22Rv1 (cell line): Measurements from ENCODE around the gene SSU72.

ENCODE experiments used
- H3K27ac ChIP-seq: fragments of 450-650 bp; 2 replicates; pipeline ENCODE4 v1.5.1; 2017
- ZFX ChIP-seq: fragments of 450-650 bp; IDR thresholded peaks from 2 replicates; pipeline ENCODE4 v1.6.1; 2017; ENCODE audit warnings: antibody characterized with exemption, borderline replicate concordance
- TF ChIP-seq, protein P1 (sequence below): fragments of 450-650 bp; IDR thresholded peaks from 2 replicates; pipeline ENCODE4 v1.5.1; 2017; ENCODE audit warnings: mild to moderate bottlenecking

SSU72 gene

DNA sequence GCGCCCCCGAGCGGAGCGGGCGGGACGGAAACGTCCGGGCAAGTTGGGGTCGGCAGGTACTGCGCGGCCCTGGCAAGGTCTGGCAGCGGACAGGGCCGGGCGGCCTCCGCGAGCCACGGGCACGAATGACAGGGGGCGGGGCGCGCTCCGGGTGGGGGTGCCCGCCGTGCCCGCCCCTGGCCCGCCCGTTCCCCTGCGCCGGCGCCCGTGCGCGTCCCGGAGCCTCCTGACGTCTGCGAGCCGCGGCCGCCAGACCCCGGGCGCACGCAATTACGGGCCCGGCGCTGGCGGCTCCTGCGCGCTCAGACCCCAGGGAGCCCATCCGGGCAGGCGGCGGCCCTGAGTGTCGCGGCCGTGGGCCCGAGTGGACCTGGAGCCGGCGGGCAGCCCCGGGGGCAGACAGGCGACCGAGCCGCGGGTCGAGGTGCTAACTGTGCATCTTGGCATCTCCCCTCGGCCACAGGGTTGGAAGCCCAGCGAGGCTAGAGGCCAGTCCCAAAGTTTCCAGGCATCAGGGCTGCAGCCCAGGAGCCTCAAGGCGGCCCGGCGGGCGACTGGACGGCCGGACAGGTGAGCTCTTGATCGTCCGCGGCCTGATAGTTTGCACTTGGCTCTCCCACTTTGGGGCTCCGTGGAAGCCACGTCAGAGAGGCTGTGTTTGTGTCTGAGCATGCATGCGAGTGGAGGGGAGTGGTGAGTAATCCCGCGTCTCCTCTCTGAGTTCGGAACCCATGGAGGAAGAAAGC lies 41.6 kb upstream of the SSU72 start:
- TF ChIP-seq, protein P1, sequence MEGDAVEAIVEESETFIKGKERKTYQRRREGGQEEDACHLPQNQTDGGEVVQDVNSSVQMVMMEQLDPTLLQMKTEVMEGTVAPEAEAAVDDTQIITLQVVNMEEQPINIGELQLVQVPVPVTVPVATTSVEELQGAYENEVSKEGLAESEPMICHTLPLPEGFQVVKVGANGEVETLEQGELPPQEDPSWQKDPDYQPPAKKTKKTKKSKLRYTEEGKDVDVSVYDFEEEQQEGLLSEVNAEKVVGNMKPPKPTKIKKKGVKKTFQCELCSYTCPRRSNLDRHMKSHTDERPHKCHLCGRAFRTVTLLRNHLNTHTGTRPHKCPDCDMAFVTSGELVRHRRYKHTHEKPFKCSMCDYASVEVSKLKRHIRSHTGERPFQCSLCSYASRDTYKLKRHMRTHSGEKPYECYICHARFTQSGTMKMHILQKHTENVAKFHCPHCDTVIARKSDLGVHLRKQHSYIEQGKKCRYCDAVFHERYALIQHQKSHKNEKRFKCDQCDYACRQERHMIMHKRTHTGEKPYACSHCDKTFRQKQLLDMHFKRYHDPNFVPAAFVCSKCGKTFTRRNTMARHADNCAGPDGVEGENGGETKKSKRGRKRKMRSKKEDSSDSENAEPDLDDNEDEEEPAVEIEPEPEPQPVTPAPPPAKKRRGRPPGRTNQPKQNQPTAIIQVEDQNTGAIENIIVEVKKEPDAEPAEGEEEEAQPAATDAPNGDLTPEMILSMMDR, result no peak
- TF ChIP-seq ZFX, result no peak
- H3K27ac ChIP-seq, result peak overlapping the region; percentile 98

GRCh38 chr1:1615256-1616044 lies 40.8 kb upstream of the SSU72 start, which contains the start of gene MIB2:
Gene MIB2, plus strand, starts transcription at chr1:1615500. Its CDS starts 7,953 bp downstream, at chr1:1623453.
- H3K27ac ChIP-seq, result peak within 1 kb of the TSS; percentile 98
- no peak for TF ChIP-seq ZFX
- TF ChIP-seq, protein P1, result no peak

DNA sequence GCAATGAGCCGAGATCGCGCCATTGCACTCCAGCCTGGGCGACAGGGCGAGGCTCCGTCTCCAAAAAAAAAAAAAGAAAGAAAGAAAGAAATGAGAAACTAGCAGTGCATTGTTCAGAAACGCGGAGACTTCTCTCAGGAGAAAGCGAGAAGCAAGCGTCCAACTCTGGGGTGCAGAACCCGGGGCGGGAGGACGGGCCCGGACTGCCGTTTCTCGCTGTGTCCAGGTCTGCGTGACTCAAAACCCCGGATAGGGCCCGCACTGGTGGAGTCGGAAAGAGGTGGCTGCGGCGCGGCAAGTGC lies 40.2 kb upstream of the SSU72 start:
- TF ChIP-seq ZFX, result no peak
- TF ChIP-seq, protein P1, result no peak
- H3K27ac ChIP-seq, result peak overlapping the region; percentile 98

DNA sequence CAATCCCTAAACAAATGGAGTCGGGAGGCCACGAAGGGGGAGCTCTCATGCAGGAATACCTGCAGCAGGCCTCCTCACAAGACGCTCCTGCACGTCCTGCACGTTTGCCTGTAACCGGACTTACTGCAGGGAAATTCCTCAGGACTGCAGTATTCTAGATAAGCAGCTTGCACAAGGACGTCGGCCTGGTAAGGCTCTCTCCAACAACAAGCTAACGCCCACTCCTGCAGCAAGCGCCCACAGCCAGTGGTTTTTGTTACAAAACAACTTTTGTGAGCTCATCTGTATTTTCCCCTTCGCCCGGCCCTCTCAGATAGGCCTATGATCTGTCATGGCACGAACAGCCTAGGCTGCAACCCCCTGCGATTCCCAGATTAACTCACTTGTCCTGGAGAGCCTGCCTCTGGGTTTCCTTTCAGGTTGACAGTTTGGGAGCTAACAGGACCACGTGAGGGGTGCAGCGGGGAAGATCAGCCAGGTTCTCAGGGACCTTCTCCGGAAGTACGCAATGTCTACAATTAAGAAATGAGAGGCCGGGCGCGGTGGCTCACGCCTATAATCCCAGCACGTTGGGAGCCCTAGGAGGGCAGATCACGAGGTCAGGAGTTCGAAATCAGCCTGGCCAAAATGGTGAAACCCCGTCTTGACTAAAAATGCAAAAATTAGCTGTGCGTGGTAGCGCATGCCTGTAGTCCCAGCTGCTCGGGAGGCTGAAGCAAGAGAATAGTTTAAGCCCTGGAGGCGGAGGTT lies 39.7 kb upstream of the SSU72 start:
- peak overlapping the region; percentile 98 for H3K27ac ChIP-seq
- no peak for TF ChIP-seq ZFX
- TF ChIP-seq, protein P1, result no peak

DNA sequence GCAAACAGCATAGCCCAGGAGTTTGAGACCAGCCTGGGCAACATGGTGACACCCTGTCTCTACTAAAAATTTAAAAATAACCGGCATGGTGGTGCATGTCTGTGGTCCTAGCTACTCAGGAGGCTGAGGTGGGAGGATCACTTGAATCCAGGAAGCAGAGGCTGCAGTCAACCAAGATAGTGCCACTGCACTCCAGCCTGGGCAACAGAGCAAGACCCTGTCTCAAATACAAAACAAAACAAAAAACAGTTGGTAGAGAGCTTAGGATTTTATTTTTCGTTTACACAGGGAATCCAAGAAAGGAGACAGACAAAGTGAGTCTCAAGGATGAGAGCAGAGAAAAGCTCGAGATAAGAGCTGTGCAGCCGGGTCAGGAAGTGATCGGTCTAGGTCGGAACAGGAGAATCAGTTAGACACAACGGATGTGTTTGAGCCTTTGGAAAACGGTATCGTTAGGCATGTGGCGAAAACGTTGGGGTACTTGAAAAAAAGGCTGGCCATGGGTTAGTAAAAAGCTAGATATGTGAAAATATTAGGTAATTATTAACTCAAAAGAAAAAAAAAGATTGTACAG lies 38.9 kb upstream of the SSU72 start:
- H3K27ac ChIP-seq, result peak overlapping the region; percentile 98
- TF ChIP-seq, protein P1, result no peak

- TF ChIP-seq, protein P1, result no peak
Observed at GRCh38 chr1:1612104-1612400, 37.4 kb upstream of the SSU72 start.

More at GRCh38 chr1:1612104-1612400, 37.4 kb upstream of the SSU72 start:
- H3K27ac ChIP-seq, result no peak overlapping the region
